IPS DF 4.7 (cell line): ENCODE data around the gene TXNDC12.
"Not testable (repeated sequence)": the region's sequence is repeated elsewhere in the genome, so short reads cannot be mapped to it uniquely, and the experiment has no call there.

Experiments used
- DNase-seq: peaks from one replicate; pipeline ENCODE4 v3.0.0-alpha.2; 2013; ENCODE audit warnings: low spot score; ENCODE audit errors: extremely low read depth

Gene TXNDC12

GRCh38 chr1:52049337-52049736 lies 5.7 kb downstream of the TXNDC12 start:
- DNase-seq, result not testable (repeated sequence)

- not testable (repeated sequence) for DNase-seq
Measured at GRCh38 chr1:52045666-52046195, 9.3 kb downstream of the TXNDC12 start.

GRCh38 chr1:52045236-52045635 lies 9.8 kb downstream of the TXNDC12 start:
- DNase-seq, result no peak

GRCh38 chr1:52041551-52042185 lies 13.3 kb downstream of the TXNDC12 start:
- DNase-seq, result no peak

GRCh38 chr1:52037909-52038308 lies 17.1 kb downstream of the TXNDC12 start:
- DNase-seq, result no peak

- DNase-seq, result no peak
Measured at GRCh38 chr1:52037402-52037814, 17.6 kb downstream of the TXNDC12 start.

- no peak for DNase-seq
Measured at GRCh38 chr1:52034050-52034384, 21.0 kb downstream of the TXNDC12 start.

GRCh38 chr1:52033190-52034049 lies 21.6 kb downstream of the TXNDC12 start, which contains the start of gene KTI12:
TSS of gene KTI12 (minus strand) at chr1:52033810. CDS start at chr1:52033761, 49 bp downstream.
- DNase-seq, result no peak

GRCh38 chr1:52032785-52033131 lies 22.2 kb downstream of the TXNDC12 start:
- DNase-seq, result no peak

GRCh38 chr1:52032124-52032784 lies 22.7 kb downstream of the TXNDC12 start:
- DNase-seq, result no peak

- not testable (repeated sequence) for DNase-seq
Measured at GRCh38 chr1:52028839-52029238, 26.2 kb downstream of the TXNDC12 start.

GRCh38 chr1:52028328-52028727 lies 26.7 kb downstream of the TXNDC12 start:
- DNase-seq, result no peak

GRCh38 chr1:52026278-52026677 lies 28.7 kb downstream of the TXNDC12 start:
- DNase-seq, result no peak

GRCh38 chr1:52022133-52022532 lies 32.9 kb downstream of the TXNDC12 start:
- DNase-seq, result no peak

GRCh38 chr1:52008071-52008809 lies 46.8 kb downstream of the TXNDC12 start:
- DNase-seq, result no peak

GRCh38 chr1:52007215-52008002 lies 47.6 kb downstream of the TXNDC12 start:
- no peak for DNase-seq

- not testable (repeated sequence) for DNase-seq
Measured at GRCh38 chr1:52006081-52006553, 48.9 kb downstream of the TXNDC12 start.

- DNase-seq, result not testable (repeated sequence)
Measured at GRCh38 chr1:52005548-52005947, 49.4 kb downstream of the TXNDC12 start.

- DNase-seq, result no peak
Measured at GRCh38 chr1:52003877-52004276, 51.1 kb downstream of the TXNDC12 start.
